HepG2 (cell line): ENCODE data around the gene VAMP2. TPM values are rescaled to one million over a fixed set of nuclear protein-coding genes. Genes with fewer than 3 reads are reported as not detected.

Experiments
- ATAC-seq: fragments of 200-7000 bp; cut with Tn5 transposase; 3 replicates; pipeline ENCODE4 v1.9.1; 2020; ENCODE audit warnings: mild to moderate bottlenecking, moderate library complexity
- BruUV-seq: library from RNA; stranded (reverse); fragments of 400-500 nt; replicated peaks from 2 replicates; lab custom pipeline; 2021; lab: Mats Ljungman, UMichigan
- CTCF ChIA-PET: fragments of 300-600 bp; formaldehyde crosslinking; extraction: SDS; loops from one replicate; lab custom pipeline; 2021; ENCODE audit warnings: low total read pairs, inconsistent platforms, low intra/inter-chr PET ratio; lab: Yijun Ruan, JAX
- POLR2A ChIA-PET: fragments of 350-600 bp; sonication (Branson Sonifier 250); formaldehyde crosslinking; loops from one replicate; lab custom pipeline; 2020; ENCODE audit warnings: antibody characterized with exemption, inconsistent platforms; lab: Yijun Ruan, JAX
- DNase-seq: peaks from one replicate; pipeline ENCODE4 v3.0.0-alpha.2; 2015; ENCODE audit warnings: low spot score
- FAIRE-seq: peaks from 3 replicates; lab custom pipeline; 2011; peaks lifted over from hg19 to GRCh38; lab: Jason Lieb, UNC
- H2AFZ ChIP-seq: one replicate; pipeline ENCODE4 v1.6.1; 2011; ENCODE audit warnings: low read length, inconsistent platforms
- H3K27ac ChIP-seq: fragments of 300-600 bp; 3 replicates; pipeline ENCODE4 v1.8.0; 2011; ENCODE audit warnings: mixed run types, mild to moderate bottlenecking, mixed read lengths, low read length, inconsistent platforms; ENCODE audit not compliant: insufficient read depth; ENCODE audit errors: extremely low read length
- H3K27me3 ChIP-seq, 2 experiments: fragments of 200-600 bp in 1 of 2; 2 replicates in 1 of 2; 3 replicates in 1 of 2; pipeline versions ENCODE4 v1.6.0 to v1.8.0; 2011; ENCODE audit warnings: low read length in 2 of 2, mild to moderate bottlenecking in 2 of 2, moderate library complexity in 2 of 2, inconsistent platforms in 1 of 2; ENCODE audit not compliant: insufficient read depth in 2 of 2, control insufficient read depth in 1 of 2
- H3K36me3 ChIP-seq, 2 experiments: fragments of 200-600 bp in 1 of 2; replicated peaks in 1 of 2; 2 replicates in 1 of 2; 3 replicates in 1 of 2; pipeline versions ENCODE4 v1.5.1 to v1.8.0; 2011; ENCODE audit warnings: low read length in 2 of 2, inconsistent platforms in 1 of 2; ENCODE audit not compliant: insufficient read depth in 2 of 2, control insufficient read depth in 1 of 2
- H3K4me1 ChIP-seq: 2 replicates; pipeline ENCODE4 v1.5.1; 2012; ENCODE audit warnings: low read length, inconsistent platforms; ENCODE audit not compliant: insufficient read depth
- H3K4me2 ChIP-seq: 2 replicates; pipeline ENCODE4 v1.6.0; 2011; ENCODE audit warnings: low read depth, low read length, inconsistent platforms
- H3K4me3 ChIP-seq, 3 experiments: fragments of 200-600 bp in 1 of 3; sonication (generic), shearing (Covaris generic) in 1 of 3; replicated peaks in 1 of 3; 2 replicates each; pipeline ENCODE4 v1.5.1; 2011 to 2016; ENCODE audit warnings: low read length in 3 of 3, inconsistent platforms in 2 of 3, low read depth in 2 of 3, mild to moderate bottlenecking in 2 of 3, control low read depth in 1 of 3, mixed read lengths in 1 of 3; ENCODE audit not compliant: insufficient read depth in 1 of 3
- H3K79me2 ChIP-seq: one replicate; pipeline ENCODE4 v1.6.1; 2011; ENCODE audit warnings: low read length, inconsistent platforms; ENCODE audit not compliant: insufficient read depth
- H3K9ac ChIP-seq: 2 replicates; pipeline ENCODE4 v1.6.0; 2011; ENCODE audit warnings: mild to moderate bottlenecking, low read depth, low read length, inconsistent platforms; ENCODE audit not compliant: insufficient read depth
- H3K9me3 ChIP-seq: 2 replicates; pipeline ENCODE4 v1.5.1; 2012; ENCODE audit warnings: mild to moderate bottlenecking, low read length
- H4K20me1 ChIP-seq: 2 replicates; pipeline ENCODE4 v1.6.0; 2011; ENCODE audit warnings: inconsistent platforms, mild to moderate bottlenecking, low read length, moderate library complexity; ENCODE audit not compliant: insufficient read depth
- ARID4A ChIP-seq: sonication (generic); formaldehyde crosslinking; IDR thresholded peaks from 2 replicates; pipeline ENCODE4 v1.5.0; 2020; ENCODE audit warnings: mild to moderate bottlenecking, missing genetic modification reagents, borderline replicate concordance
- KDM2A ChIP-seq: sonication (generic); formaldehyde crosslinking; IDR thresholded peaks from 2 replicates; pipeline ENCODE4 v1.4.0; 2020; ENCODE audit warnings: low read depth, missing genetic modification reagents, borderline replicate concordance
- NR2C2 ChIP-seq: sonication (generic); formaldehyde crosslinking; IDR thresholded peaks from 2 replicates; pipeline ENCODE4 v1.4.0; 2020; ENCODE audit warnings: missing genetic modification reagents, mild to moderate bottlenecking, moderate library complexity, borderline replicate concordance
- RARG ChIP-seq: sonication (generic); formaldehyde crosslinking; IDR thresholded peaks from 2 replicates; pipeline ENCODE4 v1.4.0; 2020; ENCODE audit warnings: low read depth, mild to moderate bottlenecking, missing genetic modification reagents
- ZFX ChIP-seq: sonication (generic); formaldehyde crosslinking; IDR thresholded peaks from 2 replicates; pipeline ENCODE4 v1.4.0; 2020; ENCODE audit warnings: mild to moderate bottlenecking, low read depth, missing genetic modification reagents, moderate library complexity
- ZNF12 ChIP-seq: sonication (generic); formaldehyde crosslinking; IDR thresholded peaks from 2 replicates; pipeline ENCODE4 v1.5.0; 2020; ENCODE audit warnings: missing genetic modification reagents
- ZNF512B ChIP-seq: sonication (generic); formaldehyde crosslinking; IDR thresholded peaks from 2 replicates; pipeline ENCODE4 v1.5.1; 2020; ENCODE audit warnings: missing genetic modification reagents, mild to moderate bottlenecking, borderline replicate concordance
- WGBS: methylation state at CpG from one replicate; pipeline ENCODE4 v1.1.6; 2017; ENCODE audit warnings: low lambda C conversion rate; 5-methylcytosine and 5-hydroxymethylcytosine counted together
- in situ Hi-C: cut with HindIII; loops from 2 replicates; pipeline ENCODE4 v1.10.0; 2017; ENCODE audit warnings: low pct_unique_long_range_greater_than_20kb; ENCODE audit not compliant: extremely low pct_ligation_motif_present
- intact Hi-C: fragments of 100-400 bp; cut with micrococcal nuclease; formaldehyde crosslinking; loops from one replicate; pipeline ENCODE4 v1.10.0; 2022; ENCODE audit not compliant: unreplicated experiment
- polyA plus RNA-seq, 8 experiments: library from polyadenylated mRNA; depleted of rRNA in 3 of 8; stranded (reverse) in 7 of 8; unstranded in 1 of 8; fragments of >200 nt; fragmentation: Illumina TruSeq in 4 of 8; extraction: Trizol in 4 of 8; gene quantifications; 2 replicates each; pipeline versions ENCODE4 v1.2.1 to v1.2.3, GENCODE V29; 2011 to 2016; ENCODE audit warnings: low read depth in 4 of 8, missing spikeins in 1 of 8, mixed read lengths in 1 of 8; ENCODE audit not compliant: insufficient read depth in 1 of 8
- total RNA-seq, 5 experiments: library from RNA; depleted of rRNA; stranded (reverse); fragments of >200 nt; fragmentation: Illumina TruSeq; extraction: Trizol; gene quantifications; 2 replicates each; pipeline ENCODE4 v1.2.3, GENCODE V29; 2016; ENCODE audit warnings: low read depth in 1 of 5

VAMP2 gene
- total and polyA plus RNA-seq, 2 of the 13 experiments (the other 11 are each of a cell fraction or from before 2014, with no cell fraction given): 3.9 to 17.2 TPM

GRCh38 chr17:8155231-8155995 lies 7.3 kb downstream of the VAMP2 start:
- ATAC-seq (no peak), DNase-seq (no peak), FAIRE-seq (no peak)
- Histone ChIP-seq H3K27me3 (no peaks in the 10 kb centered on the region), H3K4me3 (peak overlapping the region; percentile 58 to 70 (median 63)), H3K9ac (peak overlapping the region; percentile 76), H3K4me1 (peaks cover 66% of the 10 kb centered on the region), H3K36me3 (no peaks in the 10 kb centered on the region; a peak in 1 of 5 replicates), H4K20me1 (no peaks in the 10 kb centered on the region), H3K4me2 (peak overlapping the region; percentile 97), H3K27ac (peak overlapping the region; percentile 64), H3K9me3 (no peaks in the 10 kb centered on the region), H3K79me2 (peaks cover 4% of the 10 kb centered on the region), H2AFZ (no peak overlapping the region)
- ChIA-PET CTCF (no interaction called here), POLR2A (interaction anchor here (0.7 to 2.6 kb wide), 4 partner anchors 8 to 37 kb away, joined by 4 to 16 read pairs (median 8); partner anchors contain the start of genes ALOXE3 and TMEM107)
- BruUV-seq: TSS peak; percentile 66
- no peak for TF ChIP-seq NR2C2 (CRISPR knock-in tag)
- TF ChIP-seq ZFX (CRISPR knock-in tag): peak; percentile 5; the same call in 1 of the 2 replicates
- no peak for TF ChIP-seq KDM2A (CRISPR knock-in tag)
- 37% methylated on average over 14 of the region's 14 CpGs for WGBS
- in situ Hi-C loops (loop anchor here (5.0 kb wide), 1 partner anchor 33 kb away; the partner anchor contains the start of gene HES7), intact Hi-C loops (no loop called here)

GRCh38 chr17:8154608-8155155 lies 8.1 kb downstream of the VAMP2 start:
- DNase-seq: no peak
- Histone ChIP-seq H3K4me1 (peaks cover 64% of the 10 kb centered on the region), H3K79me2 (peaks cover 4% of the 10 kb centered on the region), H2AFZ (no peak overlapping the region), H3K9me3 (no peaks in the 10 kb centered on the region), H3K9ac (peak overlapping the region; percentile 76), H4K20me1 (no peaks in the 10 kb centered on the region), H3K27me3 (no peaks in the 10 kb centered on the region), H3K36me3 (peaks cover 0 to 2% of the 10 kb centered on the region in 2 experiments; a peak in 2 of 5 replicates), H3K27ac (peak overlapping the region; percentile 91), H3K4me3 (peak overlapping the region; percentile 58 to 70 (median 63)), H3K4me2 (peak overlapping the region; percentile 97)
- ChIA-PET POLR2A (interaction anchor here (1.2 to 2.6 kb wide), 7 partner anchors 9 to 67 kb away, joined by 3 to 42 read pairs (median 7); partner anchors contain the start of genes BORCS6 and TMEM107), CTCF (no interaction called here)
- intact Hi-C loops: no loop called here
- no peak for ATAC-seq
- no peak for FAIRE-seq
- no TSS peak for BruUV-seq
- WGBS: 59% methylated on average over 11 of the region's 11 CpGs
- in situ Hi-C loops: loop anchor here (5.0 kb wide), 1 partner anchor 32 kb away; the partner anchor contains the start of gene HES7
- TF ChIP-seq ARID4A (CRISPR knock-in tag) (no peak), ZNF512B (no peak), RARG (no peak), ZNF12 (CRISPR knock-in tag) (no peak)
